ENCODE data around the gene C3orf33.

- TF ChIP-seq EZH2 (IDR thresholded peaks at IDR 0.05; ENCODE audit: low read depth, unreplicated experiment) (no peak), CTCF (conservative IDR thresholded peaks at IDR 0.05; ENCODE audit: low read depth in 2 of 2) (no peak), EZH2phosphoT487 (IDR thresholded peaks at IDR 0.05; ENCODE audit: unreplicated experiment) (no peak), JUNB (IDR thresholded peaks at IDR 0.05; ENCODE audit: unreplicated experiment) (no peak), POLR2AphosphoS5 (IDR thresholded peaks at IDR 0.05; ENCODE audit: low read depth) (no peak), REST (IDR thresholded peaks at IDR 0.05; ENCODE audit: unreplicated experiment) (no peak)
These were observed 78.2 kb downstream of the C3orf33 start for GRCh38 chr3:155727836-155728235.

Measured in GM23338 (cell line).